Placental epithelial cell (primary cell): ENCODE data around the gene LTA. TPM values are rescaled to one million over a fixed set of nuclear protein-coding genes. Genes with fewer than 3 reads are reported as not detected.
A peak's percentile ranks its signal among the peaks of the same experiment; 100 is the strongest.

ENCODE experiments used
- small RNA-seq: library from RNA; depleted of rRNA; stranded (forward); fragments of <200 nt; gene quantifications from one replicate; pipeline ENCODE3, GENCODE V24; 2012
- total RNA-seq: library from RNA; depleted of rRNA; stranded (reverse); fragments of >200 nt; gene quantifications from 2 replicates; pipeline ENCODE4 v1.2.3, GENCODE V29; 2012

Gene LTA
- total RNA-seq = not detected in 2 replicates

GRCh38 chr6:31572041-31572911, at the start of gene LTA:
Gene LTA, plus strand, starts transcription at chr6:31572289. Its CDS starts 454 bp downstream, at chr6:31572743.

GRCh38 chr6:31528821-31529328, 43.2 kb upstream of the LTA start, which contains the start of gene MCCD1:
Gene MCCD1, plus strand, starts transcription at chr6:31528962. Its CDS starts 53 bp downstream, at chr6:31529015.

GRCh38 chr6:31541658-31542521, 30.2 kb upstream of the LTA start, which contains the start of gene DDX39B:
Gene DDX39B, minus strand, starts transcription at chr6:31542003. Its CDS starts 1,471 bp downstream, at chr6:31540532.

GRCh38 chr6:31546339-31546957, 25.6 kb upstream of the LTA start, which contains the start of gene ATP6V1G2:
Gene ATP6V1G2, minus strand, starts transcription at chr6:31546608. Its CDS starts 49 bp downstream, at chr6:31546559.

GRCh38 chr6:31546958-31547726, 24.9 kb upstream of the LTA start, which contains the start of gene NFKBIL1:
Gene NFKBIL1, plus strand, starts transcription at chr6:31547608. Its CDS starts 87 bp downstream, at chr6:31547695.

GRCh38 chr6:31575335-31575901, 3.3 kb downstream of the LTA start, which contains the start of gene TNF:
Gene TNF, plus strand, starts transcription at chr6:31575565. Its CDS starts 177 bp downstream, at chr6:31575742.

GRCh38 chr6:31582230-31582643, 10.1 kb downstream of the LTA start, which contains the start of gene LTB:
Gene LTB, minus strand, starts transcription at chr6:31582424. Its CDS starts 7 bp downstream, at chr6:31582417.

GRCh38 chr6:31586008-31586407, 13.9 kb downstream of the LTA start, which contains the start of gene LST1:
Gene LST1, plus strand, starts transcription at chr6:31586277. Its CDS starts 1,023 bp downstream, at chr6:31587300.

GRCh38 chr6:31614684-31615578, 42.8 kb downstream of the LTA start, which contains the start of gene AIF1:
Gene AIF1, plus strand, starts transcription at chr6:31615234. Its CDS starts 96 bp downstream, at chr6:31615330.

GRCh38 chr6:31620586-31621319, 48.7 kb downstream of the LTA start, which contains the start of gene PRRC2A:
Gene PRRC2A, plus strand, starts transcription at chr6:31620715. Its CDS starts 2,075 bp downstream, at chr6:31622790.

Small RNAs within 50 kb of the gene (small RNA-seq; reads per million reads assigned to genes)
- 92.0 reads per million, percentile 98 among the genes with 10 or more reads in this experiment for gene SNORA38
- 632 reads per million, percentile 99 among the genes with 10 or more reads in this experiment for gene SNORD117
- not detected for gene SNORD84
- gene UQCRHP1 = not detected

Other genes with a start within 250 kb of the LTA start
- 5.9 and 11.6 TPM in 2 replicates for gene HLA-B, start 215.1 kb upstream of the LTA start, total RNA-seq
- 28.3 and 31.0 TPM in 2 replicates for gene MICA, start 168.7 kb upstream of the LTA start, total RNA-seq
- gene MICB, start 74.1 kb upstream of the LTA start, total RNA-seq = 1.1 TPM in 1 of 2 replicates, not detected in the other
- gene MCCD1, start 43.3 kb upstream of the LTA start, total RNA-seq = not detected in 2 replicates
- 338 and 413 TPM in 2 replicates for gene DDX39B, start 30.3 kb upstream of the LTA start, total RNA-seq
- gene ATP6V1G2, start 25.7 kb upstream of the LTA start, total RNA-seq = 0.43 and 1.2 TPM in 2 replicates
- 37.8 and 46.3 TPM in 2 replicates for gene NFKBIL1, start 24.7 kb upstream of the LTA start, total RNA-seq
- 1.2 and 1.5 TPM in 2 replicates for gene TNF, start 3.3 kb downstream of the LTA start, total RNA-seq
- not detected in 2 replicates for gene LTB, start 10.1 kb downstream of the LTA start, total RNA-seq
- gene LST1, start 14.0 kb downstream of the LTA start, total RNA-seq = not detected in 2 replicates
- not detected in 2 replicates for gene NCR3, start 20.7 kb downstream of the LTA start, total RNA-seq
- not detected in 2 replicates for gene AIF1, start 42.9 kb downstream of the LTA start, total RNA-seq
- gene PRRC2A, start 48.4 kb downstream of the LTA start, total RNA-seq = 56.5 and 78.9 TPM in 2 replicates
- gene BAG6, start 80.4 kb downstream of the LTA start, total RNA-seq = 161 and 237 TPM in 2 replicates
- gene APOM, start 83.6 kb downstream of the LTA start, total RNA-seq = 0.79 and 0.98 TPM in 2 replicates
- 25.3 and 25.9 TPM in 2 replicates for gene C6orf47, start 88.5 kb downstream of the LTA start, total RNA-seq
- gene GPANK1, start 92.7 kb downstream of the LTA start, total RNA-seq = 18.0 and 27.1 TPM in 2 replicates
- gene CSNK2B, start 93.8 kb downstream of the LTA start, total RNA-seq = 185 and 211 TPM in 2 replicates
- 4.9 and 5.9 TPM in 2 replicates for gene LY6G5B, start 97.7 kb downstream of the LTA start, total RNA-seq
- gene LY6G5C, start 108.8 kb downstream of the LTA start, total RNA-seq = not detected in 2 replicates
- gene ABHD16A, start 131.0 kb downstream of the LTA start, total RNA-seq = 42.8 and 64.6 TPM in 2 replicates
- not detected in 2 replicates for gene LY6G6F, start 134.6 kb downstream of the LTA start, total RNA-seq
- gene LY6G6D, start 143.1 kb downstream of the LTA start, total RNA-seq = not detected in 2 replicates
- 0.39 and 3.5 TPM in 2 replicates for gene LY6G6C, start 149.5 kb downstream of the LTA start, total RNA-seq
- gene MPIG6B, start 151.1 kb downstream of the LTA start, total RNA-seq = 0.39 and 0.54 TPM in 2 replicates
- 120 and 147 TPM in 2 replicates for gene DDAH2, start 157.0 kb downstream of the LTA start, total RNA-seq
- gene CLIC1, start 164.2 kb downstream of the LTA start, total RNA-seq = 568 and 799 TPM in 2 replicates
- 7.9 and 8.6 TPM in 2 replicates for gene MSH5, start 167.7 kb downstream of the LTA start, total RNA-seq
- gene SAPCD1, start 190.4 kb downstream of the LTA start, total RNA-seq = 0.79 TPM in 1 of 2 replicates, not detected in the other
- 3.8 and 4.7 TPM in 2 replicates for gene VWA7, start 205.0 kb downstream of the LTA start, total RNA-seq
- gene VARS1, start 223.5 kb downstream of the LTA start, total RNA-seq = 30.2 and 90.0 TPM in 2 replicates
- gene LSM2, start 234.7 kb downstream of the LTA start, total RNA-seq = 20.4 and 36.8 TPM in 2 replicates
- gene HSPA1L, start 243.0 kb downstream of the LTA start, total RNA-seq = 0.11 and 1.6 TPM in 2 replicates
- 65.7 and 80.9 TPM in 2 replicates for gene HSPA1A, start 243.3 kb downstream of the LTA start, total RNA-seq